OCI-LY1 (cell line): ENCODE results near the gene MYO5B.

Source experiments
- EZH2 ChIP-seq: fragments of 200-600 bp; sonication (generic), shearing (Covaris generic); IDR thresholded peaks from 2 replicates; pipeline ENCODE4 v1.8.0; 2017; ENCODE audit warnings: borderline replicate concordance, mixed run types, mild to moderate bottlenecking, antibody characterized with exemption, low read length, moderate library complexity, mixed read lengths
- TF ChIP-seq, protein P1 (sequence below): fragments of 200-600 bp; sonication (generic), shearing (Covaris generic); IDR thresholded peaks from 2 replicates; pipeline ENCODE4 v1.5.1; 2017; ENCODE audit warnings: mild to moderate bottlenecking, antibody characterized with exemption, low read length, moderate library complexity, mixed read lengths

DNA sequence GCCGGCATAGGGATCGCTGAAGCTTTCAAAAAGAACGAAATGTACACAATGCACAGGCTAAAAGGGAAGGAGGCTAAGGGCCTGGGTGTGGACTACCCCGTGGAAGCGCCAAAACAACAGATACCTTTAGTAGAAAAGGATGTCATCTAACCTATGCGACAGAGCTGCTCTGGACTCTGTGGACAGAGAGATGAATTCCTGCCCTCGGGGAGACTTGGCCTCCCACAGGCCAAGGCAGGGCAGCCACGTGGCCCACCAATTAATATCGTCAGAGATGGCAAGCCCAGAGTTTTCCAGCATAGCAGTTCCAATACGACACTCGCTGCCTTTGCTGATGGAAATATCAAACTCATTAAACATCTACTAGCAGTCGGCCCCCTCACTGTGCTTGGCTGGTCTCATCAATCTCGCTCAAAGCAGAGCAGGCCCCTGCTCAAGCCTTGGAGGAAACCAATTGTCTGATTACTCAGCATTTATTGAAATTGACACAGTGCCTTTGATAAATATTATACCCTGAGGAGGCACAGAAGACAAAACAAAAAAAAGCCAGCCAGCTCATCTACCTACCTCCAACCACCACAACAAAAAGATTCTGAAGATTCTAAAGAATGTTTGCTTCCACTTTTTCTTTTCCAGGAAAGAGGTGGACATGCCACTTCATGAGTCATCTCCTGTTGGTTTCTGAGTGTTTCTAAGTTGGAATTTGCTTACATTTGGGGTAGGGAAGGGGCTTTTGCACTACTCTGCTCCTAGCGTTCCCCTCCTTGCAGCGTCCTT is 302.6 kb downstream of the MYO5B start:
- TF ChIP-seq, protein P1, sequence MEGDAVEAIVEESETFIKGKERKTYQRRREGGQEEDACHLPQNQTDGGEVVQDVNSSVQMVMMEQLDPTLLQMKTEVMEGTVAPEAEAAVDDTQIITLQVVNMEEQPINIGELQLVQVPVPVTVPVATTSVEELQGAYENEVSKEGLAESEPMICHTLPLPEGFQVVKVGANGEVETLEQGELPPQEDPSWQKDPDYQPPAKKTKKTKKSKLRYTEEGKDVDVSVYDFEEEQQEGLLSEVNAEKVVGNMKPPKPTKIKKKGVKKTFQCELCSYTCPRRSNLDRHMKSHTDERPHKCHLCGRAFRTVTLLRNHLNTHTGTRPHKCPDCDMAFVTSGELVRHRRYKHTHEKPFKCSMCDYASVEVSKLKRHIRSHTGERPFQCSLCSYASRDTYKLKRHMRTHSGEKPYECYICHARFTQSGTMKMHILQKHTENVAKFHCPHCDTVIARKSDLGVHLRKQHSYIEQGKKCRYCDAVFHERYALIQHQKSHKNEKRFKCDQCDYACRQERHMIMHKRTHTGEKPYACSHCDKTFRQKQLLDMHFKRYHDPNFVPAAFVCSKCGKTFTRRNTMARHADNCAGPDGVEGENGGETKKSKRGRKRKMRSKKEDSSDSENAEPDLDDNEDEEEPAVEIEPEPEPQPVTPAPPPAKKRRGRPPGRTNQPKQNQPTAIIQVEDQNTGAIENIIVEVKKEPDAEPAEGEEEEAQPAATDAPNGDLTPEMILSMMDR: no peak
- no peak for TF ChIP-seq EZH2
